ENCODE measurements around the gene GNG12. TPM values are rescaled to one million over a fixed set of nuclear protein-coding genes. Genes with fewer than 3 reads are reported as not detected.

Gene GNG12
- total and polyA plus RNA-seq, 9 of the 15 experiments (the other 6 are each of a cell fraction or from before 2014, with no cell fraction given): 2.6 to 6.0 (median 4.1) TPM

DNA sequence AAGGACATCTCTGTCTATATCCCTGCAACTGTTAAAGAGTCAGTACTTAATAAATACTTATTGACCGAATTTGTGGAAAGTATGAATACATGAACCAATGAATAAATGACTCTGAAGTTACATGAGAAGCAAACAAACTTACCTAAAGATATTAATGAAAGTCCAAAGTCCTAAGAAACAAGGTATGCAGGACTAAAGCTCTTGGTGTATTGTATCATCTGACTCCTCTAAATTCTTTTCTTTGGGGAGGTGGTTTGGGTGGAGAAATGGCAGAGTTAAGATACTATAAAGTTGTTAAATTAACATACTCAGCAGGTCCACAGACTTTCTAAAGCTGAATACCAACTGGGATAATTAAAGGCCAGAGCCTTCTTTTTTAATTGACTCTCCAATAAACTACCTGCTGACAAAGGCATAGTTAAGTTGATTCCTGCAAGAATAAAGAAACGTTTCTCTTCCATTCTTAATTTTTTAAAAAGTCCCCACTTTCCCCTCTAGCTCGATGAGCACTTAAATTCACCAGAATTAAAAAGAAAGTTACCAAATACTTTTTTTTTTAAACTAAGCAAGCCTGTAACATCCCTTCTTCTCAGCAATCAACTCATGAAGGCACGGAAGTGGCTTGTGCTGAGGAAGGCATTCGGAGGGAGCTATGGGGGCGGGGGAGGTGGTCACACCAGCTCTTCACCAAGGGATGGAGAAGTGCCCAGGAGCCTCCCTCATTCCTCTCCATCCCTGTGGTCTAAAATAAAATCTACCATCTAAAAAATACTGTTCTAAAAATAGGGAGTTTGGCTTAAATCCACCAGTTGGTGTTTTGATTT is 87.2 kb downstream of the GNG12 start (continued):
- TF ChIP-seq, protein P1, sequence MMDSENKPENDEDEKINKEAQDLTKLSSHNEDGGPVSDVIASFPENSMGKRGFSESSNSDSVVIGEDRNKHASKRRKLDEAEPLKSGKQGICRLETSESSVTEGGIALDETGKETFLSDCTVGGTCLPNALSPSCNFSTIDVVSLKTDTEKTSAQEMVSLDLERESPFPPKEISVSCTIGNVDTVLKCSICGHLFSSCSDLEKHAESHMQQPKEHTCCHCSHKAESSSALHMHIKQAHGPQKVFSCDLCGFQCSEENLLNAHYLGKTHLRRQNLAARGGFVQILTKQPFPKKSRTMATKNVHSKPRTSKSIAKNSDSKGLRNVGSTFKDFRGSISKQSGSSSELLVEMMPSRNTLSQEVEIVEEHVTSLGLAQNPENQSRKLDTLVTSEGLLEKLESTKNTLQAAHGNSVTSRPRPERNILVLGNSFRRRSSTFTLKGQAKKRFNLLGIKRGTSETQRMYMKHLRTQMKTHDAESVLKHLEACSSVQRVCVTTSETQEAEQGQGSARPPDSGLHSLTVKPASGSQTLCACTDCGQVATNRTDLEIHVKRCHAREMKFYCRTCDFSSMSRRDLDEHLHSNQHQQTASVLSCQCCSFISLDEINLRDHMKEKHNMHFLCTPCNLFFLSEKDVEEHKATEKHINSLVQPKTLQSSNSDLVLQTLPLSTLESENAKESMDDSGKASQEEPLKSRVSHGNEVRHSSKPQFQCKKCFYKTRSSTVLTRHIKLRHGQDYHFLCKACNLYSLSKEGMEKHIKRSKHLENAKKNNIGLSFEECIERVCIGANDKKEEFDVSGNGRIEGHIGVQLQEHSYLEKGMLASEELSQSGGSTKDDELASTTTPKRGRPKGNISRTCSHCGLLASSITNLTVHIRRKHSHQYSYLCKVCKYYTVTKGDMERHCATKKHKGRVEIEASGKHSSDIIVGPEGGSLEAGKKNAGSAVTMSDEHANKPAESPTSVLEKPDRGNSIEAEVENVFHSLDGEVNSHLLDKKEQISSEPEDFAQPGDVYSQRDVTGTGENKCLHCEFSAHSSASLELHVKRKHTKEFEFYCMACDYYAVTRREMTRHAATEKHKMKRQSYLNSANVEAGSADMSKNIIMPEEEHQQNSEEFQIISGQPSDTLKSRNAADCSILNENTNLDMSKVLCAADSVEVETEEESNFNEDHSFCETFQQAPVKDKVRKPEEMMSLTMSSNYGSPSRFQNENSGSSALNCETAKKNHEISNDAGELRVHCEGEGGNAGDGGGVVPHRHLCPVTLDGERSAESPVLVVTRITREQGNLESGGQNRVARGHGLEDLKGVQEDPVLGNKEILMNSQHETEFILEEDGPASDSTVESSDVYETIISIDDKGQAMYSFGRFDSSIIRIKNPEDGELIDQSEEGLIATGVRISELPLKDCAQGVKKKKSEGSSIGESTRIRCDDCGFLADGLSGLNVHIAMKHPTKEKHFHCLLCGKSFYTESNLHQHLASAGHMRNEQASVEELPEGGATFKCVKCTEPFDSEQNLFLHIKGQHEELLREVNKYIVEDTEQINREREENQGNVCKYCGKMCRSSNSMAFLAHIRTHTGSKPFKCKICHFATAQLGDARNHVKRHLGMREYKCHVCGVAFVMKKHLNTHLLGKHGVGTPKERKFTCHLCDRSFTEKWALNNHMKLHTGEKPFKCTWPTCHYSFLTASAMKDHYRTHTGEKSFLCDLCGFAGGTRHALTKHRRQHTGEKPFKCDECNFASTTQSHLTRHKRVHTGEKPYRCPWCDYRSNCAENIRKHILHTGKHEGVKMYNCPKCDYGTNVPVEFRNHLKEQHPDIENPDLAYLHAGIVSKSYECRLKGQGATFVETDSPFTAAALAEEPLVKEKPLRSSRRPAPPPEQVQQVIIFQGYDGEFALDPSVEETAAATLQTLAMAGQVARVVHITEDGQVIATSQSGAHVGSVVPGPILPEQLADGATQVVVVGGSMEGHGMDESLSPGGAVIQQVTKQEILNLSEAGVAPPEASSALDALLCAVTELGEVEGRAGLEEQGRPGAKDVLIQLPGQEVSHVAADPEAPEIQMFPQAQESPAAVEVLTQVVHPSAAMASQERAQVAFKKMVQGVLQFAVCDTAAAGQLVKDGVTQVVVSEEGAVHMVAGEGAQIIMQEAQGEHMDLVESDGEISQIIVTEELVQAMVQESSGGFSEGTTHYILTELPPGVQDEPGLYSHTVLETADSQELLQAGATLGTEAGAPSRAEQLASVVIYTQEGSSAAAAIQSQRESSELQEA (IDR thresholded peaks at IDR 0.05; ENCODE audit: low read depth): no peak
- TF ChIP-seq ZNF143 (CRISPR knock-in tag; IDR thresholded peaks at IDR 0.05): no peak
- no peak for TF ChIP-seq PHB (CRISPR knock-in tag; IDR thresholded peaks at IDR 0.05)
- no peak for TF ChIP-seq TCFL5 (CRISPR knock-in tag; conservative IDR thresholded peaks at IDR 0.05)
- TF ChIP-seq NUFIP1 (IDR thresholded peaks at IDR 0.05; ENCODE audit: partially characterized antibody): no peak
- TF ChIP-seq GABPB1 (CRISPR knock-in tag; IDR thresholded peaks at IDR 0.05): no peak
- TF ChIP-seq, protein P2, sequence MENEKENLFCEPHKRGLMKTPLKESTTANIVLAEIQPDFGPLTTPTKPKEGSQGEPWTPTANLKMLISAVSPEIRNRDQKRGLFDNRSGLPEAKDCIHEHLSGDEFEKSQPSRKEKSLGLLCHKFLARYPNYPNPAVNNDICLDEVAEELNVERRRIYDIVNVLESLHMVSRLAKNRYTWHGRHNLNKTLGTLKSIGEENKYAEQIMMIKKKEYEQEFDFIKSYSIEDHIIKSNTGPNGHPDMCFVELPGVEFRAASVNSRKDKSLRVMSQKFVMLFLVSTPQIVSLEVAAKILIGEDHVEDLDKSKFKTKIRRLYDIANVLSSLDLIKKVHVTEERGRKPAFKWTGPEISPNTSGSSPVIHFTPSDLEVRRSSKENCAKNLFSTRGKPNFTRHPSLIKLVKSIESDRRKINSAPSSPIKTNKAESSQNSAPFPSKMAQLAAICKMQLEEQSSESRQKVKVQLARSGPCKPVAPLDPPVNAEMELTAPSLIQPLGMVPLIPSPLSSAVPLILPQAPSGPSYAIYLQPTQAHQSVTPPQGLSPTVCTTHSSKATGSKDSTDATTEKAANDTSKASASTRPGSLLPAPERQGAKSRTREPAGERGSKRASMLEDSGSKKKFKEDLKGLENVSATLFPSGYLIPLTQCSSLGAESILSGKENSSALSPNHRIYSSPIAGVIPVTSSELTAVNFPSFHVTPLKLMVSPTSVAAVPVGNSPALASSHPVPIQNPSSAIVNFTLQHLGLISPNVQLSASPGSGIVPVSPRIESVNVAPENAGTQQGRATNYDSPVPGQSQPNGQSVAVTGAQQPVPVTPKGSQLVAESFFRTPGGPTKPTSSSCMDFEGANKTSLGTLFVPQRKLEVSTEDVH (IDR thresholded peaks at IDR 0.05; ENCODE audit: low read depth, partially characterized antibody): no peak
- no peak for TF ChIP-seq MCM7 (IDR thresholded peaks at IDR 0.05)
- TF ChIP-seq XRCC3 (IDR thresholded peaks at IDR 0.05): no peak
- no peak for TF ChIP-seq SMAD4 (CRISPR knock-in tag; conservative IDR thresholded peaks at IDR 0.05)
- no peak for TF ChIP-seq ATF6 (CRISPR knock-in tag; IDR thresholded peaks at IDR 0.05)
- no peak for TF ChIP-seq ZNF274 (IDR thresholded peaks at IDR 0.05; ENCODE audit: borderline replicate concordance, low read depth, low read length)
- no peak for TF ChIP-seq STAT5B (CRISPR knock-in tag; IDR thresholded peaks at IDR 0.05)

Measured in K562 (cell line).